GM23338 (cell line): ENCODE measurements around the gene ARHGDIA. TPM values are rescaled to one million over a fixed set of nuclear protein-coding genes. Genes with fewer than 3 reads are reported as not detected.

Source experiments
- ATAC-seq: fragments of 200-7000 bp; cut with Tn5 transposase; 3 replicates; pipeline ENCODE4 v1.9.1; 2020
- DNase-seq: peaks from one replicate; pipeline ENCODE4 v3.0.0-alpha.2; 2015; ENCODE audit warnings: low spot score
- H2AFZ ChIP-seq: fragments of 200-600 bp; sonication (generic); 2 replicates; pipeline ENCODE4 v1.8.0; 2016; ENCODE audit warnings: antibody characterized with exemption, mild to moderate bottlenecking, moderate library complexity
- H3F3A ChIP-seq: fragments of 200-600 bp; sonication (generic); replicated peaks from 2 replicates; pipeline ENCODE4 v1.8.0; 2017; ENCODE audit warnings: antibody characterized with exemption, mixed run types, low read depth
- H3K27ac ChIP-seq: fragments of 200-600 bp; sonication (generic); 2 replicates; pipeline ENCODE4 v1.6.1; 2016; ENCODE audit warnings: low read depth
- H3K27me3 ChIP-seq: fragments of 200-600 bp; sonication (generic); 2 replicates; pipeline ENCODE4 v1.8.0; 2016; ENCODE audit warnings: mild to moderate bottlenecking, mixed run types, moderate library complexity; ENCODE audit not compliant: insufficient read depth
- H3K36me3 ChIP-seq: fragments of 200-600 bp; sonication (generic); 2 replicates; pipeline ENCODE4 v1.8.0; 2016; ENCODE audit warnings: mild to moderate bottlenecking; ENCODE audit not compliant: insufficient read depth
- H3K4me1 ChIP-seq: fragments of 200-600 bp; sonication (generic); 2 replicates; pipeline ENCODE4 v1.8.0; 2016; ENCODE audit warnings: mild to moderate bottlenecking, moderate library complexity; ENCODE audit not compliant: insufficient read depth
- H3K4me2 ChIP-seq: fragments of 200-600 bp; sonication (generic); 2 replicates; pipeline ENCODE4 v1.7.1; 2017; ENCODE audit warnings: mixed run types
- H3K4me3 ChIP-seq: fragments of 200-600 bp; sonication (generic); 2 replicates; pipeline ENCODE4 v1.6.1; 2016; ENCODE audit warnings: mixed run types
- H3K79me2 ChIP-seq: fragments of 200-600 bp; sonication (generic); replicated peaks from 2 replicates; pipeline ENCODE4 v1.8.0; 2017; ENCODE audit warnings: mild to moderate bottlenecking; ENCODE audit not compliant: insufficient read depth
- H3K9me2 ChIP-seq: fragments of 200-600 bp; sonication (generic); 2 replicates; pipeline ENCODE4 v1.8.0; 2017; ENCODE audit not compliant: insufficient read depth
- H4K20me1 ChIP-seq: fragments of 200-600 bp; sonication (generic); replicated peaks from 2 replicates; pipeline ENCODE4 v1.8.0; 2017; ENCODE audit warnings: mild to moderate bottlenecking; ENCODE audit not compliant: insufficient read depth
- H3K27ac Mint-ChIP-seq: 2 replicates; pipeline ENCODE4 v1.8.0; 2020; ENCODE audit warnings: inconsistent platforms, mild to moderate bottlenecking, moderate library complexity, mixed read lengths
- H3K27me3 Mint-ChIP-seq: 3 replicates; pipeline ENCODE4 v1.8.0; 2022; ENCODE audit warnings: low read depth, mild to moderate bottlenecking, moderate library complexity, mixed read lengths, inconsistent platforms; ENCODE audit not compliant: insufficient read depth, poor library complexity
- H3K36me3 Mint-ChIP-seq: 3 replicates; pipeline ENCODE4 v1.8.0; 2021; ENCODE audit warnings: low read depth, mild to moderate bottlenecking, inconsistent platforms, moderate library complexity, mixed read lengths
- H3K4me1 Mint-ChIP-seq: 3 replicates; pipeline ENCODE4 v1.8.0; 2020; ENCODE audit warnings: mild to moderate bottlenecking, inconsistent platforms, mixed read lengths
- H3K4me3 Mint-ChIP-seq: 3 replicates; pipeline ENCODE4 v1.8.0; 2021; ENCODE audit warnings: moderate library complexity, mild to moderate bottlenecking, inconsistent platforms, mixed read lengths
- H3K9me3 Mint-ChIP-seq: 3 replicates; pipeline ENCODE4 v1.8.0; 2020; ENCODE audit warnings: moderate library complexity, mild to moderate bottlenecking, inconsistent platforms, mixed read lengths
- CREB1 ChIP-seq: fragments of 250-450 bp; sonication (Bioruptor Pico); IDR thresholded peaks from 2 replicates; pipeline ENCODE4 v1.5.0; 2020; ENCODE audit warnings: low read depth, mild to moderate bottlenecking, moderate library complexity
- EZH2 ChIP-seq: fragments of 200-600 bp; sonication (generic); IDR thresholded peaks from one replicate; pipeline ENCODE4 v1.8.0; 2017; ENCODE audit warnings: antibody characterized with exemption, mild to moderate bottlenecking, low read depth; ENCODE audit not compliant: unreplicated experiment
- EZH2phosphoT487 ChIP-seq: fragments of 200-600 bp; sonication (generic); IDR thresholded peaks from one replicate; pipeline ENCODE4 v1.8.1; 2018; ENCODE audit warnings: antibody characterized with exemption; ENCODE audit not compliant: unreplicated experiment
- JUNB ChIP-seq: IDR thresholded peaks from one replicate; pipeline ENCODE4 v1.6.1; 2016; ENCODE audit warnings: antibody characterized with exemption; ENCODE audit not compliant: unreplicated experiment
- NANOG ChIP-seq: IDR thresholded peaks from 2 replicates; pipeline ENCODE4 v1.6.1; 2016; ENCODE audit warnings: antibody characterized with exemption, borderline replicate concordance
- POLR2AphosphoS5 ChIP-seq: IDR thresholded peaks from 2 replicates; pipeline ENCODE4 v1.6.1; 2016; ENCODE audit warnings: antibody characterized with exemption, low read depth
- STAT1 ChIP-seq: IDR thresholded peaks from one replicate; pipeline ENCODE4 v1.6.1; 2016; ENCODE audit warnings: antibody characterized with exemption; ENCODE audit not compliant: unreplicated experiment
- ZNF114 ChIP-seq: fragments of 250-450 bp; sonication (Bioruptor Pico); IDR thresholded peaks from 2 replicates; pipeline ENCODE4 v1.5.0; 2020; ENCODE audit warnings: mild to moderate bottlenecking, moderate library complexity
- ZNF331 ChIP-seq: fragments of 250-450 bp; sonication (Bioruptor Pico); IDR thresholded peaks from 2 replicates; pipeline ENCODE4 v1.5.0; 2020; ENCODE audit warnings: low read depth, mild to moderate bottlenecking, moderate library complexity
- polyA plus RNA-seq: library from polyadenylated mRNA; unstranded; fragments of >200 nt; fragmentation: Nextera tagmentation; extraction: Ambion mirVana; gene quantifications from 2 replicates; pipeline ENCODE4 v1.2.1, GENCODE V29; 2016
- total RNA-seq: library from RNA; depleted of rRNA; stranded (reverse); fragments of >200 nt; shearing (Covaris generic); gene quantifications from 2 replicates; pipeline ENCODE4 v1.2.3, GENCODE V29; 2014
- TF ChIP-seq, protein P1 (sequence below): fragments of 250-450 bp; sonication (Bioruptor Pico); IDR thresholded peaks from 2 replicates; pipeline ENCODE4 v1.5.0; 2020; ENCODE audit warnings: mild to moderate bottlenecking, moderate library complexity
- TF ChIP-seq, protein P2 (sequence below), 2 experiments: fragments of 200-600 bp in 1 of 2; sonication (generic) in 1 of 2; conservative IDR thresholded peaks; 2 replicates each; pipeline versions ENCODE4 v1.5.1 to v1.6.1; 2016 to 2017; ENCODE audit warnings: antibody characterized with exemption in 2 of 2, low read depth in 2 of 2, mild to moderate bottlenecking in 2 of 2, moderate library complexity in 1 of 2
- TF ChIP-seq, protein P3 (sequence below): IDR thresholded peaks from one replicate; pipeline ENCODE4 v1.6.1; 2018; ENCODE audit warnings: antibody characterized with exemption; ENCODE audit not compliant: unreplicated experiment
- TF ChIP-seq, protein P4 (sequence below): IDR thresholded peaks from 2 replicates; pipeline ENCODE4 v1.6.1; 2016; ENCODE audit warnings: antibody characterized with exemption

Gene ARHGDIA
- total and polyA plus RNA-seq, 2 experiments from 2014 or later: 125 to 140 TPM

DNA sequence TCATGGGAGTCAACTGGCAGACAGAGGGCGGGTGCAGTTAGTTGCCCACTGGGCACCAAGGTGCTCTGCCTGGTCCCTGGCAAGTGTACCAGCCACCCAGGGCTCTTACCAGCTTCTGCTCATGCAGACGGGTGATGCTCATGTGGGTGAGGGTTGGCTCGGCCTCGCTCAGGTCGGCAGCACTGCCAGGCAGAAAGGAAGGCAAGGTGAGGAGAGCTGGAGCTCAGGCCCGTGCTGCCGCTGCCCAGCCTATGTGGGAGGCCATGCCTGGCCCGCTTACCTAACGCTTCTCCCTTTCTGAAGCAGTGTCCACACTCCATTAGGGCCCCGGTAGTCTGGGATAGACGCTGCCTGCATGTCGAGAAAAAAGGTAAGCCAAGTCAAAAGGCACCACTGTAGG lies 44.2 kb upstream of the ARHGDIA start:
- Histone ChIP-seq H3K27me3 (no peaks in the 10 kb centered on the region), H4K20me1 (peaks cover 2% of the 10 kb centered on the region; the same call in 1 of the 2 replicates), H3K36me3 (no peaks in the 10 kb centered on the region), H3K4me3 (no peak overlapping the region), H3K79me2 (peaks cover 26% of the 10 kb centered on the region), H3K27ac (no peak overlapping the region), H2AFZ (no peak overlapping the region), H3F3A (peaks cover 46% of the 10 kb centered on the region), H3K4me1 (peaks cover 12% of the 10 kb centered on the region), H3K9me2 (no peaks in the 10 kb centered on the region), H3K4me2 (no peak overlapping the region)
- Mint-ChIP-seq H3K4me3 (no peak overlapping the region), H3K9me3 (no peaks in the 10 kb centered on the region; the same call in 2 of the 3 replicates), H3K27me3 (peaks cover 30% of the 10 kb centered on the region), H3K27ac (peak overlapping the region; percentile 58; the same call in 1 of the 2 replicates), H3K4me1 (peaks cover 18% of the 10 kb centered on the region), H3K36me3 (peaks cover 53% of the 10 kb centered on the region)
- DNase-seq (no peak), ATAC-seq (no peak)
- no peak for TF ChIP-seq STAT1
- TF ChIP-seq JUNB: no peak
- TF ChIP-seq EZH2phosphoT487: no peak
- no peak for TF ChIP-seq ZNF331 (CRISPR knock-in tag)
- no peak for TF ChIP-seq POLR2AphosphoS5
- TF ChIP-seq, protein P1, sequence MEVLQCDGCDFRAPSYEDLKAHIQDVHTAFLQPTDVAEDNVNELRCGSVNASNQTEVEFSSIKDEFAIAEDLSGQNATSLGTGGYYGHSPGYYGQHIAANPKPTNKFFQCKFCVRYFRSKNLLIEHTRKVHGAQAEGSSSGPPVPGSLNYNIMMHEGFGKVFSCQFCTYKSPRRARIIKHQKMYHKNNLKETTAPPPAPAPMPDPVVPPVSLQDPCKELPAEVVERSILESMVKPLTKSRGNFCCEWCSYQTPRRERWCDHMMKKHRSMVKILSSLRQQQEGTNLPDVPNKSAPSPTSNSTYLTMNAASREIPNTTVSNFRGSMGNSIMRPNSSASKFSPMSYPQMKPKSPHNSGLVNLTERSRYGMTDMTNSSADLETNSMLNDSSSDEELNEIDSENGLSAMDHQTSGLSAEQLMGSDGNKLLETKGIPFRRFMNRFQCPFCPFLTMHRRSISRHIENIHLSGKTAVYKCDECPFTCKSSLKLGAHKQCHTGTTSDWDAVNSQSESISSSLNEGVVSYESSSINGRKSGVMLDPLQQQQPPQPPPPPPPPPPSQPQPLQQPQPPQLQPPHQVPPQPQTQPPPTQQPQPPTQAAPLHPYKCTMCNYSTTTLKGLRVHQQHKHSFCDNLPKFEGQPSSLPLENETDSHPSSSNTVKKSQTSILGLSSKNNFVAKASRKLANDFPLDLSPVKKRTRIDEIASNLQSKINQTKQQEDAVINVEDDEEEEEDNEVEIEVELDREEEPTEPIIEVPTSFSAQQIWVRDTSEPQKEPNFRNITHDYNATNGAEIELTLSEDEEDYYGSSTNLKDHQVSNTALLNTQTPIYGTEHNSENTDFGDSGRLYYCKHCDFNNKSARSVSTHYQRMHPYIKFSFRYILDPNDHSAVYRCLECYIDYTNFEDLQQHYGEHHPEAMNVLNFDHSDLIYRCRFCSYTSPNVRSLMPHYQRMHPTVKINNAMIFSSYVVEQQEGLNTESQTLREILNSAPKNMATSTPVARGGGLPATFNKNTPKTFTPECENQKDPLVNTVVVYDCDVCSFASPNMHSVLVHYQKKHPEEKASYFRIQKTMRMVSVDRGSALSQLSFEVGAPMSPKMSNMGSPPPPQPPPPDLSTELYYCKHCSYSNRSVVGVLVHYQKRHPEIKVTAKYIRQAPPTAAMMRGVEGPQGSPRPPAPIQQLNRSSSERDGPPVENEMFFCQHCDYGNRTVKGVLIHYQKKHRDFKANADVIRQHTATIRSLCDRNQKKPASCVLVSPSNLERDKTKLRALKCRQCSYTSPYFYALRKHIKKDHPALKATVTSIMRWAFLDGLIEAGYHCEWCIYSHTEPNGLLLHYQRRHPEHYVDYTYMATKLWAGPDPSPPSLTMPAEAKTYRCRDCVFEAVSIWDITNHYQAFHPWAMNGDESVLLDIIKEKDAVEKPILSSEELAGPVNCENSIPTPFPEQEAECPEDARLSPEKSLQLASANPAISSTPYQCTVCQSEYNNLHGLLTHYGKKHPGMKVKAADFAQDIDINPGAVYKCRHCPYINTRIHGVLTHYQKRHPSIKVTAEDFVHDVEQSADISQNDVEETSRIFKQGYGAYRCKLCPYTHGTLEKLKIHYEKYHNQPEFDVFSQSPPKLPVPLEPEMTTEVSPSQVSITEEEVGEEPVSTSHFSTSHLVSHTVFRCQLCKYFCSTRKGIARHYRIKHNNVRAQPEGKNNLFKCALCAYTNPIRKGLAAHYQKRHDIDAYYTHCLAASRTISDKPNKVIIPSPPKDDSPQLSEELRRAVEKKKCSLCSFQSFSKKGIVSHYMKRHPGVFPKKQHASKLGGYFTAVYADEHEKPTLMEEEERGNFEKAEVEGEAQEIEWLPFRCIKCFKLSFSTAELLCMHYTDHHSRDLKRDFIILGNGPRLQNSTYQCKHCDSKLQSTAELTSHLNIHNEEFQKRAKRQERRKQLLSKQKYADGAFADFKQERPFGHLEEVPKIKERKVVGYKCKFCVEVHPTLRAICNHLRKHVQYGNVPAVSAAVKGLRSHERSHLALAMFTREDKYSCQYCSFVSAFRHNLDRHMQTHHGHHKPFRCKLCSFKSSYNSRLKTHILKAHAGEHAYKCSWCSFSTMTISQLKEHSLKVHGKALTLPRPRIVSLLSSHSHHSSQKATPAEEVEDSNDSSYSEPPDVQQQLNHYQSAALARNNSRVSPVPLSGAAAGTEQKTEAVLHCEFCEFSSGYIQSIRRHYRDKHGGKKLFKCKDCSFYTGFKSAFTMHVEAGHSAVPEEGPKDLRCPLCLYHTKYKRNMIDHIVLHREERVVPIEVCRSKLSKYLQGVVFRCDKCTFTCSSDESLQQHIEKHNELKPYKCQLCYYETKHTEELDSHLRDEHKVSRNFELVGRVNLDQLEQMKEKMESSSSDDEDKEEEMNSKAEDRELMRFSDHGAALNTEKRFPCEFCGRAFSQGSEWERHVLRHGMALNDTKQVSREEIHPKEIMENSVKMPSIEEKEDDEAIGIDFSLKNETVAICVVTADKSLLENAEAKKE (CRISPR knock-in tag): no peak
- TF ChIP-seq NANOG: no peak
- TF ChIP-seq, protein P2, sequence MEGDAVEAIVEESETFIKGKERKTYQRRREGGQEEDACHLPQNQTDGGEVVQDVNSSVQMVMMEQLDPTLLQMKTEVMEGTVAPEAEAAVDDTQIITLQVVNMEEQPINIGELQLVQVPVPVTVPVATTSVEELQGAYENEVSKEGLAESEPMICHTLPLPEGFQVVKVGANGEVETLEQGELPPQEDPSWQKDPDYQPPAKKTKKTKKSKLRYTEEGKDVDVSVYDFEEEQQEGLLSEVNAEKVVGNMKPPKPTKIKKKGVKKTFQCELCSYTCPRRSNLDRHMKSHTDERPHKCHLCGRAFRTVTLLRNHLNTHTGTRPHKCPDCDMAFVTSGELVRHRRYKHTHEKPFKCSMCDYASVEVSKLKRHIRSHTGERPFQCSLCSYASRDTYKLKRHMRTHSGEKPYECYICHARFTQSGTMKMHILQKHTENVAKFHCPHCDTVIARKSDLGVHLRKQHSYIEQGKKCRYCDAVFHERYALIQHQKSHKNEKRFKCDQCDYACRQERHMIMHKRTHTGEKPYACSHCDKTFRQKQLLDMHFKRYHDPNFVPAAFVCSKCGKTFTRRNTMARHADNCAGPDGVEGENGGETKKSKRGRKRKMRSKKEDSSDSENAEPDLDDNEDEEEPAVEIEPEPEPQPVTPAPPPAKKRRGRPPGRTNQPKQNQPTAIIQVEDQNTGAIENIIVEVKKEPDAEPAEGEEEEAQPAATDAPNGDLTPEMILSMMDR (conservative IDR thresholded peaks at IDR 0.05; ENCODE audit: low read depth in 2 of 2): no peak
- TF ChIP-seq EZH2: no peak
- TF ChIP-seq ZNF114 (CRISPR knock-in tag): no peak
- TF ChIP-seq, protein P3, sequence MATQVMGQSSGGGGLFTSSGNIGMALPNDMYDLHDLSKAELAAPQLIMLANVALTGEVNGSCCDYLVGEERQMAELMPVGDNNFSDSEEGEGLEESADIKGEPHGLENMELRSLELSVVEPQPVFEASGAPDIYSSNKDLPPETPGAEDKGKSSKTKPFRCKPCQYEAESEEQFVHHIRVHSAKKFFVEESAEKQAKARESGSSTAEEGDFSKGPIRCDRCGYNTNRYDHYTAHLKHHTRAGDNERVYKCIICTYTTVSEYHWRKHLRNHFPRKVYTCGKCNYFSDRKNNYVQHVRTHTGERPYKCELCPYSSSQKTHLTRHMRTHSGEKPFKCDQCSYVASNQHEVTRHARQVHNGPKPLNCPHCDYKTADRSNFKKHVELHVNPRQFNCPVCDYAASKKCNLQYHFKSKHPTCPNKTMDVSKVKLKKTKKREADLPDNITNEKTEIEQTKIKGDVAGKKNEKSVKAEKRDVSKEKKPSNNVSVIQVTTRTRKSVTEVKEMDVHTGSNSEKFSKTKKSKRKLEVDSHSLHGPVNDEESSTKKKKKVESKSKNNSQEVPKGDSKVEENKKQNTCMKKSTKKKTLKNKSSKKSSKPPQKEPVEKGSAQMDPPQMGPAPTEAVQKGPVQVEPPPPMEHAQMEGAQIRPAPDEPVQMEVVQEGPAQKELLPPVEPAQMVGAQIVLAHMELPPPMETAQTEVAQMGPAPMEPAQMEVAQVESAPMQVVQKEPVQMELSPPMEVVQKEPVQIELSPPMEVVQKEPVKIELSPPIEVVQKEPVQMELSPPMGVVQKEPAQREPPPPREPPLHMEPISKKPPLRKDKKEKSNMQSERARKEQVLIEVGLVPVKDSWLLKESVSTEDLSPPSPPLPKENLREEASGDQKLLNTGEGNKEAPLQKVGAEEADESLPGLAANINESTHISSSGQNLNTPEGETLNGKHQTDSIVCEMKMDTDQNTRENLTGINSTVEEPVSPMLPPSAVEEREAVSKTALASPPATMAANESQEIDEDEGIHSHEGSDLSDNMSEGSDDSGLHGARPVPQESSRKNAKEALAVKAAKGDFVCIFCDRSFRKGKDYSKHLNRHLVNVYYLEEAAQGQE: no peak
- no peak for TF ChIP-seq CREB1
- TF ChIP-seq, protein P4, sequence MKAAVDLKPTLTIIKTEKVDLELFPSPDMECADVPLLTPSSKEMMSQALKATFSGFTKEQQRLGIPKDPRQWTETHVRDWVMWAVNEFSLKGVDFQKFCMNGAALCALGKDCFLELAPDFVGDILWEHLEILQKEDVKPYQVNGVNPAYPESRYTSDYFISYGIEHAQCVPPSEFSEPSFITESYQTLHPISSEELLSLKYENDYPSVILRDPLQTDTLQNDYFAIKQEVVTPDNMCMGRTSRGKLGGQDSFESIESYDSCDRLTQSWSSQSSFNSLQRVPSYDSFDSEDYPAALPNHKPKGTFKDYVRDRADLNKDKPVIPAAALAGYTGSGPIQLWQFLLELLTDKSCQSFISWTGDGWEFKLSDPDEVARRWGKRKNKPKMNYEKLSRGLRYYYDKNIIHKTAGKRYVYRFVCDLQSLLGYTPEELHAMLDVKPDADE: no peak
